IPS DF 6.9 (cell line): ENCODE measurements around the gene FTSJ3.

Source experiments
- DNase-seq: peaks from one replicate; pipeline ENCODE4 v3.0.0-alpha.2; 2013; ENCODE audit warnings: low read depth, low spot score
- H3K27ac ChIP-seq: one replicate; pipeline ENCODE4 v1.5.1; 2013; ENCODE audit warnings: low read length, control low read depth
- H3K27me3 ChIP-seq: 2 replicates; pipeline ENCODE4 v1.6.1; 2013; ENCODE audit warnings: mild to moderate bottlenecking, low read length; ENCODE audit not compliant: control insufficient read depth, insufficient read depth
- H3K36me3 ChIP-seq: 2 replicates; pipeline ENCODE4 v1.6.1; 2013; ENCODE audit warnings: low read length; ENCODE audit not compliant: control insufficient read depth, insufficient read depth
- H3K4me1 ChIP-seq: 2 replicates; pipeline ENCODE4 v1.6.1; 2013; ENCODE audit warnings: low read length; ENCODE audit not compliant: control insufficient read depth, insufficient read depth
- H3K4me3 ChIP-seq: 2 replicates; pipeline ENCODE4 v1.5.1; 2013; ENCODE audit warnings: mild to moderate bottlenecking, low read length
- H3K9me3 ChIP-seq: 2 replicates; pipeline ENCODE4 v1.6.1; 2013; ENCODE audit warnings: low read length, inconsistent platforms; ENCODE audit not compliant: control insufficient read depth, insufficient read depth
- WGBS: extraction: QIAGEN DNeasy Blood & Tissue Kit; methylation state at CpG from one replicate; pipeline ENCODE4 v1.1.7; 2013; ENCODE audit warnings: mixed read lengths, missing lambda C conversion rate; ENCODE audit not compliant: insufficient read length, insufficient coverage; 5-methylcytosine and 5-hydroxymethylcytosine counted together

The FTSJ3 gene

GRCh38 chr17:63786117-63786516, 41.3 kb downstream of the FTSJ3 start:
- H3K4me3 ChIP-seq, result no peak overlapping the region
- no peak for DNase-seq
- no CpG with 5 or more reads among the region's 1 CpG for WGBS
- no peaks in the 10 kb centered on the region for H3K4me1 ChIP-seq
- no peaks in the 10 kb centered on the region for H3K9me3 ChIP-seq
- H3K36me3 ChIP-seq, result peaks cover 16% of the 10 kb centered on the region; the same call in 1 of the 2 replicates
- no peaks in the 10 kb centered on the region for H3K27me3 ChIP-seq
- no peak overlapping the region for H3K27ac ChIP-seq

GRCh38 chr17:63785556-63785955, 41.9 kb downstream of the FTSJ3 start:
- no peak for DNase-seq
- H3K36me3 ChIP-seq, result peaks cover 13% of the 10 kb centered on the region; the same call in 1 of the 2 replicates

DNA sequence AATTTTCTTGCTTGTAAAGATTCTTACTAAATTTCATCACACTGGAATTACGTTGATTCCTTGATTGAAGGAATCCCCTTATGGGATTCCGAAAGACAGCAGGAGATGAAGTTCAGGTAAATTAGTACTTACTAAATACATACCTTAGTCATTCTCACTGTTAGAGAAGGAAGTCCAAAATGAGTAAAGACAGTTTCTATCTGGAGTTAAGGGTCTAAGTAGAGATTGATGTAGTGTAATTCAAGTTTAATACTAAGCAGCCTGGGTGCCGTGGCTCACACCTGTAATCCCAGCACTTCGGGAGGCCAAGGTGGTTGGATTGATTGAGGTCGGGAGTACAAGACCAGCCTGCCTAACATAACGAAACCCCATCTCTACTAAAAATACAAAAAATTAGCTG, 43.9 kb downstream of the FTSJ3 start:
- DNase-seq, result no peak
- Histone ChIP-seq H3K36me3 (peaks cover 7% of the 10 kb centered on the region; the same call in 1 of the 2 replicates), H3K27ac (no peak overlapping the region), H3K4me1 (no peaks in the 10 kb centered on the region), H3K27me3 (no peaks in the 10 kb centered on the region), H3K9me3 (no peaks in the 10 kb centered on the region), H3K4me3 (no peak overlapping the region)
- WGBS, result no CpG with 5 or more reads among the region's 6 CpGs

More at GRCh38 chr17:63785556-63785955, 41.9 kb downstream of the FTSJ3 start:
- no CpG with 5 or more reads among the region's 1 CpG for WGBS
- no peak overlapping the region for H3K4me3 ChIP-seq
- no peaks in the 10 kb centered on the region for H3K27me3 ChIP-seq
- H3K4me1 ChIP-seq, result no peaks in the 10 kb centered on the region
- H3K9me3 ChIP-seq, result no peaks in the 10 kb centered on the region
- no peak overlapping the region for H3K27ac ChIP-seq

- WGBS, result no CpG with 5 or more reads among the region's 4 CpGs
- no peak overlapping the region for H3K27ac ChIP-seq
- no peak overlapping the region for H3K4me3 ChIP-seq
- H3K9me3 ChIP-seq, result no peaks in the 10 kb centered on the region
- no peak for DNase-seq
- H3K4me1 ChIP-seq, result no peaks in the 10 kb centered on the region
- peaks cover 7% of the 10 kb centered on the region; the same call in 1 of the 2 replicates for H3K36me3 ChIP-seq
- H3K27me3 ChIP-seq, result no peaks in the 10 kb centered on the region
These were observed 46.5 kb downstream of the FTSJ3 start for GRCh38 chr17:63780928-63781327.

DNA sequence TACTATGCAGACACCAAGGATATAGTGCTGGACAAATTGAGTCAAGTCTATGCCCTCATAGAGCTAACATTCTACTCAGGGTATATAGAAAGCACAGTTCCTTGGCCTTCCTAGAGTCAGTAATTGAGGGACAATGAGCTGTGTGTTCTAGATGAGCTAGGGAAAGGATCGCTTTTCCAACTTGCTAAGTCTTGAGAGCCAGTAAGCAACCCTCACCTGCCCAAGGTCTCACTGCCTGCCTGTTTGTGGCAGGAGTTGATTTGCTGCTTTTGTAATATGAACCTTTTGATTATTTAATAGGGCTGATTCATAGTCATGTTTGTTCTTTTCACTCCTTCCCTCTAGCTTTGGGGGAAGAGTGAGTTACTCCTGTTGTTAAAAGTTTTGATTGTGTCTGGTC, 47.0 kb downstream of the FTSJ3 start:
- no peak for DNase-seq
- no peaks in the 10 kb centered on the region for H3K9me3 ChIP-seq
- H3K36me3 ChIP-seq, result peaks cover 7% of the 10 kb centered on the region; the same call in 1 of the 2 replicates
- H3K4me1 ChIP-seq, result no peaks in the 10 kb centered on the region
- WGBS, result no CpG with 5 or more reads among the region's 1 CpG
- no peaks in the 10 kb centered on the region for H3K27me3 ChIP-seq
- no peak overlapping the region for H3K27ac ChIP-seq
- H3K4me3 ChIP-seq, result no peak overlapping the region

DNA sequence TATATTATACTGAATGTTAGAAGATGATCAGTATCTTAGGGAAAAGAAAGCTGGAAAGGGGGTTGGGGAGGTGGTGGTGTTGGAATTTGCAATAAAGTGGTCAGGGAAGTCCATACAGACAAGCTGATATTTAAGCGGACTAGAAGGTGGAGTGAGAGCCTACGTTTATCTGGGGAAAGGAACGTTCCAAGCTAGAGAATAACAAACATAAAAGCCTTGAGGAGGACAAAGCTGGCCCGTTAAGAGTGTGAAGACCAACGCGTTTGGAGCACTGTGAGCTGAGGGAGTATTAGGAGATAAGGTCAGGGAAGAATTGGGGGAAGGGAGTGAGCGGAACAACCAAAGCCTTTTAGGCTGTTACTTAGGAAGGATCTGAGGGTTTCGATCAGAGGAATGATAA, 52.0 kb downstream of the FTSJ3 start:
- Histone ChIP-seq H3K9me3 (no peaks in the 10 kb centered on the region), H3K4me1 (no peaks in the 10 kb centered on the region), H3K36me3 (peaks cover 3% of the 10 kb centered on the region; the same call in 1 of the 2 replicates), H3K4me3 (peak overlapping the region; percentile 99; the same call in 1 of the 2 replicates), H3K27me3 (no peaks in the 10 kb centered on the region), H3K27ac (no peak overlapping the region)
- WGBS, result no CpG with 5 or more reads among the region's 8 CpGs
- DNase-seq, result no peak

DNA sequence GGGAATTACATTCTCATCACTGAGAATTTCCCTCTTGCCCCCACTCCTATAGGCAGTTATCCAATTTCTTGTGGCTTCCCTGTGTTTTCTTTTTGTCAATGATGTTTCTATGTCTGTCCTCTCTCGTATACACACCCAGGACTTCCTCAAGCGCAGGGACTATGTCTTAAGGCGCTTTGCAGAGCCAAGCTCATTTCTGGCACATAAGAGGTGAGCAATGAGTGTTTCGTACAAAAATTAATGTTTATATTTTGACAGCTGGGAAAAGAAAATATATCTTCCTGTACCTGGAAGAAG, 52.5 kb downstream of the FTSJ3 start:
- no CpG with 5 or more reads among the region's 4 CpGs for WGBS
- no peak for DNase-seq

DNA sequence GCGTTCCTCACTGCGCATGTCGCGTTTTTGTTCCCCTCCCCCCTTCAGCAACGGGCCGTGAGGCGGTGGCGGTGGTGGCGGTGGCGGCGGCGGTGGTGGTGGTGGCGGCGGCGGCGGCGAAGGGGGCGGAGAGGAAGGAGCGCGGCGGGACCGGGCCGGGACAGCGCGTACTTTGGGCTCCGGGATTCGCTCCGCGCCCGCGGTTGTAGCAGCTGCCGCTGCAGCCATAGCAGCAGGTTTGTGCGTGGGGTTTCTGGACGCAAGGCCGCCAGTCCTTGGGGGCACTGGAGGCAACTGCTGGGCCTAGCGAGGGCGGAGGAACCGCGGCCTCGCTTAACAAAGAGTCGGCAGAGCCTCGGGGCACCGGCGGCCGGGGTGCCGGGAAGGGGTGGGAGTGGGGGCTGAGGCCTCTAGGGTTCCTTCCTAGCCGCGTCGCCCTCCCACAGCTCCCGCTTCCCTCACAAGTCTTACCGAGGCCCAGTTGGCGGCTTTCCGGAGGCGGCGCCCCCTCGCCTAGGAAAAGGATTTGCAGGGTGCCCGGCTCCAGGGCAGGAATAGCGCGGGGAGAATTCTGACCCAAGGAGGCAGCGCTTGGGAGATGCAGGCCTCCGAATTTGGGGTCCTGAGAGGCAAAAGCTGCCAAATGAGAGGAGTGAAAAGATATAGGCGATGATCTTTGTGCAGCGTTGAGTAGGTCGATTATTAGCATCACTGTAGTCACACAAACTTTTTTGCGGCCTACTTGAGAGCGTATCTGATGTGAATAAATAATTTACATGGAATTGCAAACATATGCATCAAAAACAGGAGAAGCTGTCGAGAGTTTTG, 53.1 kb downstream of the FTSJ3 start, which contains the start of gene DDX42:
Gene DDX42, plus strand, starts transcription at position 30 of the 828 bp plus-strand sequence. CDS start 12,880 bp downstream, outside the sequence.
- WGBS, result no CpG with 5 or more reads among the region's 67 CpGs
- Histone ChIP-seq H3K27ac (no peak within 1 kb of the TSS), H3K4me1 (no peaks in the 10 kb centered on the region), H3K9me3 (no peaks in the 10 kb centered on the region), H3K4me3 (peak within 1 kb of the TSS; percentile 99), H3K36me3 (peaks cover 3% of the 10 kb centered on the region; the same call in 1 of the 2 replicates), H3K27me3 (no peaks in the 10 kb centered on the region)
- DNase-seq, result peak; percentile 5

More for the DNA sequence above, 52.5 kb downstream of the FTSJ3 start:
- H3K4me3 ChIP-seq, result peak overlapping the region; percentile 99; the same call in 1 of the 2 replicates
- peaks cover 3% of the 10 kb centered on the region; the same call in 1 of the 2 replicates for H3K36me3 ChIP-seq
- H3K9me3 ChIP-seq, result no peaks in the 10 kb centered on the region
- H3K4me1 ChIP-seq, result no peaks in the 10 kb centered on the region
- H3K27me3 ChIP-seq, result no peaks in the 10 kb centered on the region
- H3K27ac ChIP-seq, result no peak overlapping the region

DNA sequence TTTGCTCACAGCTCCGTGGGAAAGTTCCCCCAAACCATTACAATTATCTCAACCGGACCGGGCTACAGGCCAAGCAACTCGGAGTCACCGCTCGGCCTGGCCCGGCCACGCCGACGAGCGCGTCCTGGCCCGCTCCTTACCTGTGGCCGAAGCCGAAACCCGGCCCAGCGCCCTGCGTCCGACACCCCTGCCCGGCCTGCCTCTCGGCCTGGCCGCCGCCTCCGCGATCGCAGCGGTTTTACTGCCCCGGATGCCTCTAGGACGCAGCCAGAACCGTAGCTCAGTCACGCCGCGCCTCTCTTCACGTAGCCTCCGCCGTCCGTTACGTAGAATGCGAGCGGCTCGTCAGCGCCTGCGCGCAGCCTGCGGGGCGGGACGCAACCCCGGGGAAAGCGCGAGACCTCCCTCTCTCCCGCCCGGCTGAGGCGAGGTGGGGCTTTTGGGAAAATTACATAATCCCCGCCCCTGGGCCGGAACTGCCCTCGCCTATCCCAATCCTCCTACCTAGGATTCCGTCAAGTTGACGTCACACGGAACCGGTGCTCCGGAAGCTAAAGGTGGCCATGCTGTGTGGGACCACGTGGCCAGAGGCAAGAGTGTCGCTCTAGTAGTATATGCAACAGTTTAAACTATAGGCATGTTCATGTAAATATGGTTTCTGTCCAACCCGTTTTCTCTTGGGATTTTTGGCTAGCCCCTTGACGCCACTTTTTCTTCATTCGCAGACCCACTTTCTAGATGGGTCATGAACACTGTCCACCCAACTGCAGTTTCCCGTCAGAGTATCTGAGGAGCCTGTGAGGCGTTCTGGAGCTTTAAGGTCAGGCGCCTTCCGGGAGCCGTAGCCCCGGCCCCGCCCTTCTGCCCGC, 54.0 kb downstream of the FTSJ3 start, which contains the start of gene CCDC47:
Gene CCDC47, minus strand, starts transcription at position 326 of the 869 bp plus-strand sequence. CDS start 7,422 bp downstream, outside the sequence.
- Histone ChIP-seq H3K9me3 (no peaks in the 10 kb centered on the region), H3K27ac (no peak within 1 kb of the TSS), H3K36me3 (peaks cover 3% of the 10 kb centered on the region; the same call in 1 of the 2 replicates), H3K27me3 (no peaks in the 10 kb centered on the region), H3K4me1 (no peaks in the 10 kb centered on the region), H3K4me3 (peak within 1 kb of the TSS; percentile 99)
- peak; percentile 99 for DNase-seq
- WGBS, result no CpG with 5 or more reads among the region's 74 CpGs

- Histone ChIP-seq H3K4me3 (peak overlapping the region; percentile 54), H3K27ac (no peak overlapping the region), H3K36me3 (no peaks in the 10 kb centered on the region), H3K4me1 (no peaks in the 10 kb centered on the region), H3K27me3 (no peaks in the 10 kb centered on the region), H3K9me3 (no peaks in the 10 kb centered on the region)
- DNase-seq, result no peak
- WGBS, result no CpG with 5 or more reads among the region's 7 CpGs
These were observed 54.6 kb downstream of the FTSJ3 start for GRCh38 chr17:63772801-63773271.
